ENCODE data around the gene DIPK1B.
A peak's percentile ranks its signal among the peaks of the same experiment; 100 is the strongest.
"Not testable (repeated sequence)": the region's sequence is repeated elsewhere in the genome, so short reads cannot be mapped to it uniquely, and the experiment has no call there.

Gene DIPK1B

DNA sequence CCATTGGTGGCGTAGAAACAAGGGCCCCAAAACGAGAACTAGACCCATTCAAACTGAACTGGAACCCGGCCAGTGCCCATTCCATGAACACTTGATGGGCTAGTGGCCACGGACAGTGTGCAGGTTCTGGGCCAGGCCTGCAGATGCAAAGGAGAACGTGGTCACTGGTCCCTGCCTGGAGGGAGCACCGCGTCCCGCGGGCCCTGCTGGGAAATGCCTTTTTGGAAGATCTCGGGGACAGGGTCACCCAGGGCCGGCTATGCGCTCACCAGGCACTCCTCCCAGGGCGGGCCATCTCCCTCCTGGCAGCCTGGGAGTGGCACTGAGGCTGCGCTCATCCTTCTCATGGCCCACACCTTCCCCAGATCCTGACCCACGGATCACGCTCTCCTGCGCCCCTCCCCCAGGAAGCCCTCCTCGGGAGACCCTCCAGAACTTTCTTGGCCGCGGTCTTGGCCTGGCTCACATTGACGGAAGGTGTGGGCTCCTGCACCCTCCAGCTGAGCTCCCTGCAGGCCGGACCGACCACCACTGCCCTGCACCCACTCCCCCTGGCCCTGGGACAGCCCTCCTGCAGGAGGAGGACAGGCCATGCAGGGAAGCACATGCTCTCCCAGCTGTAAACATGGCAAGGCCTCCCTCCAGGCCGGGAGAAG lies 2.8 kb upstream of the DIPK1B start:
- peaks cover 13% of the 10 kb centered on the region for H3K4me1 ChIP-seq (ENCODE audit: insufficient read depth, low read length)
- no peak overlapping the region for H3K4me3 ChIP-seq (ENCODE audit: low read depth in 1 of 2, low read length in 2 of 2)
- peaks cover 0 to 9% of the 10 kb centered on the region in 2 donors for H3K27me3 ChIP-seq (ENCODE audit: control insufficient read depth in 1 of 2, insufficient read depth in 2 of 2, low read length in 2 of 2)
- no peak overlapping the region for H3K27ac ChIP-seq (ENCODE audit: low read depth, low read length)
- H3K36me3 ChIP-seq (ENCODE audit: insufficient read depth, low read length) = no peaks in the 10 kb centered on the region
- no peak overlapping the region for H3K9ac ChIP-seq (ENCODE audit: low read length)
- H3K9me3 ChIP-seq (ENCODE audit: low read length) = no peaks in the 10 kb centered on the region

DNA sequence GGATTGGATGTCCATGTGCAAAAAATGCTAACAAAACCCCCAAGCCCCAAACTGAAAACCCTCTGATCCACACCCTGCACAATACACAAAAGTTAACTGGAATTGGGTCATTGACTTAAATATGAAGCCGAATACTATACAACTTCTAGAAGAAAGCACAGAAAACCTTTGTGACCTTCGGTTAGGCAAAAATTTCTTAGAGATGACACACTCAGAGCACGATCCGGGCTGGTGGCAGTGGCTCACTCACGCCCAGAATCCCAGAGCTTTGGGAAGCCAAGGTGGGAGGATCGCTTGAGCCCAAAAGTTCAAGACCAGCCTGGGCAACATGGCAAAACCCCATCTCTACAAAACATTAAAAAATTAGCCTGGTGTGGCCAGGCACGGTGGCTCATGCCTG lies 1.8 kb upstream of the DIPK1B start:
- Histone ChIP-seq H3K27me3 (ENCODE audit: control insufficient read depth in 1 of 2, insufficient read depth in 2 of 2, low read length in 2 of 2) (peaks cover 0 to 9% of the 10 kb centered on the region in 2 donors), H3K27ac (ENCODE audit: low read depth, low read length) (no peak overlapping the region), H3K9ac (ENCODE audit: low read length) (no peak overlapping the region)

GRCh38 chr9:136711219-136711648 lies 1.1 kb upstream of the DIPK1B start:
- not testable (repeated sequence) for H3K9me3 ChIP-seq (ENCODE audit: low read length); H3K9ac ChIP-seq (ENCODE audit: low read length); H3K36me3 ChIP-seq (ENCODE audit: insufficient read depth, low read length); H3K27me3 ChIP-seq (ENCODE audit: control insufficient read depth in 1 of 2, insufficient read depth in 2 of 2, low read length in 2 of 2); H3K27ac ChIP-seq (ENCODE audit: low read depth, low read length)
- Histone ChIP-seq H3K4me3 (ENCODE audit: low read depth in 1 of 2, low read length in 2 of 2) (peak overlapping the region in 1 of 2 donors; percentile 41), H3K4me1 (ENCODE audit: insufficient read depth, low read length) (peaks cover 13% of the 10 kb centered on the region)

More for the DNA sequence above, 1.8 kb upstream of the DIPK1B start:
- Histone ChIP-seq H3K36me3 (ENCODE audit: insufficient read depth, low read length) (no peaks in the 10 kb centered on the region), H3K9me3 (ENCODE audit: low read length) (no peaks in the 10 kb centered on the region), H3K4me1 (ENCODE audit: insufficient read depth, low read length) (peaks cover 13% of the 10 kb centered on the region), H3K4me3 (ENCODE audit: low read depth in 1 of 2, low read length in 2 of 2) (no peak overlapping the region)

DNA sequence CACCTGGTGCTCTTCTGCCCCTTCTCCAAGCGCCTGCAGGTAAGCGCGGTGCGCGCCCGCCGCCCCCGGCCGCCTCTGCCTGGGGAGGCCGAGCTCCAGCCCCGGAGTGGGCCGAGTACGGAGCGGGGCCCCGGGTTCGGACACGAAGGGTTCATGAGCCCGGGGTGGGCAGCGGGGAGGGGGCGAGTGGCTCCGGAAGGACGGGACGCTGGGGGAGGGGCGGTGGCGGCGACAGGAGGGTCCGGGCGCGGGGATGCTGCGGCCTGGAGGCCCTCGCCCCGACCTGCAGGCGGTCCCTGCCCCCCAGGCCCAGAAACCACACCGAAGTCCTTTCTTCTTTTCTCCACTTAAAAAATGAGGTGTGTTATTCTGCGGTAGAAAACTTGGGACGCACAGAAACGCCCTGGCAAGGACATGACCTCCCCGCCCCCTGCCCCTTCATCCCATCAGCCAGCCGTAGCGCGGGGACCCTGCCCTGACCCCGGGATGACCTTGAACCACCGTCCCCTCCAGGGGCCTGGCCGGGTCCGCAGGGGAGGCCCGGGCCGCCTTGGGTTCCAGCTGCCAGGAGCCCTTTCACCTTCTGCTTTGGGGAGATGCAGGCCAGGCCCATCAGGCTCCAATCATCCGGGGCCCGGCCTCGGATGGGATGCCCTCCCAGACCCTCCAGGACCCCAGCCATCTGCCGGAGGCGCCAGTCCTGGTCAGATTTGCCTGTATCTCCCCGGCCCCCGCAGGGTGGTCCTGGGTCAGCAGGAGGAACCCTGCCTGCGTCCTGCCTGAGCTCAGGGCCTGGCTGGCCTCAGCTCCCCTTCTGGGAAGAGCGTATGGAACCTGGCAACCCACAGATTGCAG lies 545 bp downstream of the DIPK1B start:
- H3K9ac ChIP-seq (ENCODE audit: low read length) = no peak overlapping the region
- no peaks in the 10 kb centered on the region for H3K9me3 ChIP-seq (ENCODE audit: low read length)
- peak overlapping the region; percentile 70 for H3K27ac ChIP-seq (ENCODE audit: low read depth, low read length)
- H3K27me3 ChIP-seq (ENCODE audit: control insufficient read depth in 1 of 2, insufficient read depth in 2 of 2, low read length in 2 of 2) = peaks cover 0 to 9% of the 10 kb centered on the region in 2 donors
- peaks cover 13% of the 10 kb centered on the region for H3K4me1 ChIP-seq (ENCODE audit: insufficient read depth, low read length)
- no peaks in the 10 kb centered on the region for H3K36me3 ChIP-seq (ENCODE audit: insufficient read depth, low read length)
- H3K4me3 ChIP-seq (ENCODE audit: low read depth in 1 of 2, low read length in 2 of 2) = peak overlapping the region; percentile 31 to 52

- no peak overlapping the region for H3K4me3 ChIP-seq (ENCODE audit: low read depth in 1 of 2, low read length in 2 of 2)
These were observed 1.2 kb downstream of the DIPK1B start for GRCh38 chr9:136713550-136713949.

DNA sequence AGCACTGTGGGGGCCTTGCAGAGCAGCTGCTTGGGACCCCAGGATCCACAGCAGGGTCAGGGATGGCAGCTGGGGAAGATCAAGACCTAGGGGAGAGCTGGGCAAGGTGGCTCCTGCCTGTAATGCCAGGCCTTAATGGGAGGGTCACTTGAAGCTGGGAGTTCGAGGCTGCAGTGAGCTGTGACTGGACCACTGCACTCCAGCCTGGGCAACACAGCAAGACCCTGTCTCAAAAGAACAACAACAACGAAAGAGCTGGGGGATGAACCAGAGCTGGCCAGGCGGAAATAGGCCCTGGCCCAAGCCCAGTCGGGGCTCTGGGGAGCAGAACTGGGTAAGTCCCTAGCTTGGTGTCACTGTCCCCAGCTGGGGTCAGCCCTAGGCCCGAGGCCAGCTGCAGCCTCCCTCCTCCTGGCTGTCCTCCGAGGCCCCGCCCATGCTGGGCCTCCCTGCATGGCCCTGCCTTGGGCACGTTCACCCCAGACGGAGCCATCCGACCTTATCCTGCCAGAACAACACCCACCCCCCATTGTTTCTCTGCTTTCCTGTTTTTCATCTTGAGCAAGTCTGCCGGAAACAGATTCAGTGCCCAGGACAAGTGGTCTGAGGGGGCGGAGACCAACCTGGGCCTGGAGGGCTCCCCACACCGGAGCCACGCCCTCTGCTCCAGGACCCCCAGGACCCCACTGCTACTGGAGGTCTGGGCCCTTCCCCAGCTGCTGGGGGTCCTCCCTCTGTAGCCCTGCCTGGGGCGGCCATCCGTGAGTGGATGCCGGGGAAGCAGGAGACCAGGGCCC lies 1.9 kb downstream of the DIPK1B start:
- no peaks in the 10 kb centered on the region for H3K9me3 ChIP-seq (ENCODE audit: low read length)
- no peak overlapping the region for H3K4me3 ChIP-seq (ENCODE audit: low read depth in 1 of 2, low read length in 2 of 2)

More at GRCh38 chr9:136713550-136713949, 1.2 kb downstream of the DIPK1B start:
- Histone ChIP-seq H3K27me3 (ENCODE audit: control insufficient read depth in 1 of 2, insufficient read depth in 2 of 2, low read length in 2 of 2) (peaks cover 0 to 9% of the 10 kb centered on the region in 2 donors), H3K9ac (ENCODE audit: low read length) (no peak overlapping the region), H3K4me1 (ENCODE audit: insufficient read depth, low read length) (peaks cover 13% of the 10 kb centered on the region), H3K9me3 (ENCODE audit: low read length) (no peaks in the 10 kb centered on the region), H3K27ac (ENCODE audit: low read depth, low read length) (peak overlapping the region; percentile 70), H3K36me3 (ENCODE audit: insufficient read depth, low read length) (no peaks in the 10 kb centered on the region)

GRCh38 chr9:136714893-136715274 lies 2.5 kb downstream of the DIPK1B start:
- H3K9me3 ChIP-seq (ENCODE audit: low read length) = no peaks in the 10 kb centered on the region
- H3K4me3 ChIP-seq (ENCODE audit: low read depth in 1 of 2, low read length in 2 of 2) = no peak overlapping the region
- no peaks in the 10 kb centered on the region for H3K36me3 ChIP-seq (ENCODE audit: insufficient read depth, low read length)
- H3K27me3 ChIP-seq (ENCODE audit: control insufficient read depth in 1 of 2, insufficient read depth in 2 of 2, low read length in 2 of 2) = peaks cover 0 to 9% of the 10 kb centered on the region in 2 donors
- no peak overlapping the region for H3K27ac ChIP-seq (ENCODE audit: low read depth, low read length)
- H3K4me1 ChIP-seq (ENCODE audit: insufficient read depth, low read length) = peaks cover 13% of the 10 kb centered on the region
- no peak overlapping the region for H3K9ac ChIP-seq (ENCODE audit: low read length)

More for the DNA sequence above, 1.9 kb downstream of the DIPK1B start:
- peaks cover 0 to 9% of the 10 kb centered on the region in 2 donors for H3K27me3 ChIP-seq (ENCODE audit: control insufficient read depth in 1 of 2, insufficient read depth in 2 of 2, low read length in 2 of 2)
- no peaks in the 10 kb centered on the region for H3K36me3 ChIP-seq (ENCODE audit: insufficient read depth, low read length)
- no peak overlapping the region for H3K9ac ChIP-seq (ENCODE audit: low read length)
- peaks cover 13% of the 10 kb centered on the region for H3K4me1 ChIP-seq (ENCODE audit: insufficient read depth, low read length)
- H3K27ac ChIP-seq (ENCODE audit: low read depth, low read length) = no peak overlapping the region

- H3K36me3 ChIP-seq (ENCODE audit: insufficient read depth, low read length) = no peaks in the 10 kb centered on the region
- H3K27ac ChIP-seq (ENCODE audit: low read depth, low read length) = no peak overlapping the region
- H3K27me3 ChIP-seq (ENCODE audit: control insufficient read depth in 1 of 2, insufficient read depth in 2 of 2, low read length in 2 of 2) = peaks cover 0 to 3% of the 10 kb centered on the region in 2 donors
- peaks cover 19% of the 10 kb centered on the region for H3K4me1 ChIP-seq (ENCODE audit: insufficient read depth, low read length)
- H3K4me3 ChIP-seq (ENCODE audit: low read depth in 1 of 2, low read length in 2 of 2) = no peak overlapping the region
- H3K9me3 ChIP-seq (ENCODE audit: low read length) = no peaks in the 10 kb centered on the region
- H3K9ac ChIP-seq (ENCODE audit: low read length) = no peak overlapping the region
These were observed 5.0 kb downstream of the DIPK1B start for GRCh38 chr9:136717399-136717798.

DNA sequence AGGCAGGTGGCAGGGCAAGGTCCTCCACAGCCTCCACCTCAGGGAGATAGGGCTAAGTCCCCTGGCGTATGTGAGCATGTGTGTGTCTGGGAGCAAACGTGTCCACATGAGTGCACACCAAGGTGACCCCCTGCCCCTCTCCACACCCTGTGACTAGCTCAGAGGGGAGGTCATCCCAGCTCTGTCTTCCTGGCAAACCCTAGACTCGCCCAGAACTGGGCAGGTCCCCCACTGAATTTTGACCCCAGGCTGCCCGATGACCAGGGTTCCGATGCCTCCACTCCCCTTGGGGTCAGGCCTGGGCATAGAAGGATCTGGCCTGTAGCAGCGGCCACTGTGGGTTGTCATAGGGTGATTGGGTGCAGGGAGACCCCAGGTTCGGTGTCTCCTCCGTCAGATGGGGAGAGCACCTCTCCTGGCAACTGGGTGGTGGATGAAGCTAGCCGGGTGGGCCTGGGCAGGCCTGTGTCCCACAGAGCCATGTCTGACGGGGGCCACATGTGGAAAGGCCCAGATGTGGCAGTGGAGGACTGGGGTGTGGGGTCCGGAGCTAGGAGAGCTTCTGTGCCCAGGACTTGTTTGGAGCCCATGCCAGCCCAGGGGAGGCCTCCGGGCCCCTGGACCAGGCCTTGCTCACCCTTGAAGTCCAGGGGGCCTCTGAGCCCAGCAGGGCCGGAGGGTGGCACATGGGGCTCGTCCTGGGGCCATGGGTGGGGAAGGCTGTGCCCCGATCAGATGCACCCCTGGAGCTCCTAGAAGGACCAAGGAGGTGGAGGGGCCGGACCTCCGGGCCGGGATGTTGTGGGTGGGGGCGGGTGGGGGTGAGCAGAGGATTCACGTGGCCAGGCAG lies 6.2 kb downstream of the DIPK1B start:
- Histone ChIP-seq H3K4me1 (ENCODE audit: insufficient read depth, low read length) (peaks cover 13% of the 10 kb centered on the region), H3K27me3 (ENCODE audit: control insufficient read depth in 1 of 2, insufficient read depth in 2 of 2, low read length in 2 of 2) (no peaks in the 10 kb centered on the region), H3K9ac (ENCODE audit: low read length) (no peak overlapping the region), H3K36me3 (ENCODE audit: insufficient read depth, low read length) (peaks cover 10% of the 10 kb centered on the region), H3K27ac (ENCODE audit: low read depth, low read length) (no peak overlapping the region), H3K9me3 (ENCODE audit: low read length) (no peaks in the 10 kb centered on the region), H3K4me3 (ENCODE audit: low read depth in 1 of 2, low read length in 2 of 2) (no peak overlapping the region)

GRCh38 chr9:136719195-136719880 lies 7.0 kb downstream of the DIPK1B start:
- H3K4me1 ChIP-seq (ENCODE audit: insufficient read depth, low read length) = peaks cover 11% of the 10 kb centered on the region
- no peaks in the 10 kb centered on the region for H3K27me3 ChIP-seq (ENCODE audit: control insufficient read depth in 1 of 2, insufficient read depth in 2 of 2, low read length in 2 of 2)
- H3K4me3 ChIP-seq (ENCODE audit: low read depth in 1 of 2, low read length in 2 of 2) = no peak overlapping the region
- no peak overlapping the region for H3K9ac ChIP-seq (ENCODE audit: low read length)
- H3K36me3 ChIP-seq (ENCODE audit: insufficient read depth, low read length) = peaks cover 18% of the 10 kb centered on the region
- H3K9me3 ChIP-seq (ENCODE audit: low read length) = no peaks in the 10 kb centered on the region
- no peak overlapping the region for H3K27ac ChIP-seq (ENCODE audit: low read depth, low read length)
